MCF 10A (cell line): ENCODE data around the gene BDKRB2. TPM values are rescaled to one million over a fixed set of nuclear protein-coding genes. Genes with fewer than 3 reads are reported as not detected.

Source experiments
- BruUV-seq: library from RNA; stranded (reverse); fragments of 400-500 nt; replicated peaks from 2 replicates; lab custom pipeline; 2021; lab: Mats Ljungman, UMichigan
- CTCF ChIA-PET: fragments of 300-600 bp; sonication (Branson Sonifier 250); formaldehyde crosslinking; extraction: SDS; loops from one replicate; lab custom pipeline; 2021; ENCODE audit warnings: antibody characterized with exemption, inconsistent platforms; lab: Yijun Ruan, JAX
- POLR2A ChIA-PET: fragments of 300-600, 350-650 bp; sonication (Branson Sonifier 250); formaldehyde crosslinking; extraction: SDS; loops from one replicate; lab custom pipeline; 2020; ENCODE audit warnings: antibody characterized with exemption, inconsistent platforms; lab: Yijun Ruan, JAX
- DNase-seq: peaks from one replicate; pipeline ENCODE4 v3.0.0-alpha.2; 2018; ENCODE audit not compliant: unreplicated experiment
- H3K27ac Mint-ChIP-seq: one replicate; pipeline ENCODE4 v1.8.0; 2022; ENCODE audit warnings: mild to moderate bottlenecking, low read depth, mixed read lengths; ENCODE audit not compliant: unreplicated experiment
- H3K27me3 Mint-ChIP-seq: one replicate; pipeline ENCODE4 v1.8.0; 2022; ENCODE audit warnings: mixed read lengths; ENCODE audit not compliant: insufficient read depth, unreplicated experiment
- H3K36me3 Mint-ChIP-seq: one replicate; pipeline ENCODE4 v1.8.0; 2022; ENCODE audit warnings: mild to moderate bottlenecking, moderate library complexity, mixed read lengths; ENCODE audit not compliant: insufficient read depth, unreplicated experiment
- H3K4me1 Mint-ChIP-seq: one replicate; pipeline ENCODE4 v1.8.0; 2022; ENCODE audit warnings: mixed read lengths; ENCODE audit not compliant: insufficient read depth, unreplicated experiment
- H3K4me3 Mint-ChIP-seq: one replicate; pipeline ENCODE4 v1.8.0; 2022; ENCODE audit warnings: mild to moderate bottlenecking, moderate library complexity, mixed read lengths; ENCODE audit not compliant: unreplicated experiment
- H3K9me3 Mint-ChIP-seq: one replicate; pipeline ENCODE4 v1.8.0; 2022; ENCODE audit warnings: mixed read lengths; ENCODE audit not compliant: unreplicated experiment
- intact Hi-C: fragments of 100-400 bp; cut with micrococcal nuclease; formaldehyde crosslinking; loops from 2 replicates; pipeline ENCODE4 v1.14.1; 2022
- total RNA-seq: library from RNA; stranded (reverse); gene quantifications from 2 replicates; pipeline ENCODE4 v1.2.3, GENCODE V29; 2022
- TF ChIP-seq, protein P1 (sequence below): fragments of 200-600 bp; IDR thresholded peaks from one replicate; pipeline ENCODE4 v1.8.0; 2022; ENCODE audit warnings: antibody characterized with exemption, mild to moderate bottlenecking; ENCODE audit not compliant: unreplicated experiment

BDKRB2 gene
- total RNA-seq, 1 experiment from 2014 or later: 2.8 TPM

DNA sequence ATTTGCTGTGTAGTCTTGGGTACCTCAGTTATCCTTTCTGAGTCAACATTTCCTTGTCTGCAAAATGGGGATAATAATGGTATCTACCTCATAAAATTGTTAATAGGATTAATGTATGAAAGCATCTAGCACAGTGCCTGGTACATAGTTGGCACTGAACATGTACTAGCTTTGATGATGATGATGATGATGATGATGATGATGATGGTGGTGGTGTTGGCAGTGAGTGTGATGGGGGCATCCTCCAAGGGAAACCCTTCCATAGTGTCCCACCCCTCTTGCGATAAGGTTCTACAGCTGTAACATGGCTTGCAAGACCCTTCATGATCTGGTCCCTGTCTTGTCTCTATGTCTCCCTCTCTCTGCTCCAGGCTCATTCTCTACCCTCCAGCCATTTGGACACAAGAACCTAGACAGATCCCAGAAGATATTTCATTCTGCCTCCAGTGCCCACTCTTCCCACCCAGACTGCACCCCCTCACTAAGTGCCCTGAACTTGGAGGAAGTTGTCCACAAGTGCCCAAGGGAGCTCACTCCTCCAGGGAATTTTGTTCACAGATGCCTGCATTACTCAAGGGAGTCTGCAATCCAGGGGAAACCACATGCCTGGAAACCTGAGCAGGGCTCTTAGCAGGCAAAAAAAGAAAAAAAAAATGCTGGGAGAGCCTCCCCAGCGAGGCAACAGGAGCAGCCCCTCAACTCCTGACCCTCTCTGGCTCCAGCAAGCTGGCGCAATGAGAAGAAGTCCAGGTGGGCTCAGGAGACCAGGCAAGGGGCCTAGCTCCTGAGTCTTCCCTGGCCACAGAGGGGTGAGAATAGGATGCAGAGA lies 41.3 kb downstream of the BDKRB2 start:
- H3K27ac Mint-ChIP-seq: no peak overlapping the region
- no TSS peak for BruUV-seq
- CTCF ChIA-PET: interaction anchor here (0.7 to 2.0 kb wide), 3 partner anchors 11 to 30 kb away, joined by 3 to 8 read pairs (median 6); no protein-coding TSS in a partner anchor

DNA sequence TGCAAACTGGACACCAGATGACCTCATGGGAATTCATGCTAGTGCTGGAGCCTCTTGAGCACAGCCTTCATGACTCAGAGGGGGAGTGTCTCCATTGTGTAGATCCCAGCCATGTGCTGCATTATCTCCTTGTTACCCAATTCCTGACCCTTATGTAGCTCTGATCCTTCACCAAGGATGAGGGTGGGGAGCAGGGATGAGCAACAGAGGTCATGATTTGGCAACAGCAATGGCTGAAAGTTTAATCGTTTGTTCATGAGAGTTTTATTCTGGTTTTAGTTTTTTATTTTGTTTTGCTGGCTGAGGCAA lies 41.9 kb downstream of the BDKRB2 start:
- H3K36me3 Mint-ChIP-seq: no peaks in the 10 kb centered on the region
- no peaks in the 10 kb centered on the region for H3K9me3 Mint-ChIP-seq
- BruUV-seq: no TSS peak
- H3K27ac Mint-ChIP-seq: no peak overlapping the region
- intact Hi-C loops: no loop called here
- H3K4me3 Mint-ChIP-seq: no peak overlapping the region
- CTCF ChIA-PET: interaction anchor here (0.7 to 2.0 kb wide), 3 partner anchors 9 to 29 kb away, joined by 3 to 8 read pairs (median 3); partner anchors contain the start of gene BDKRB1
- peaks cover 29% of the 10 kb centered on the region for H3K4me1 Mint-ChIP-seq
- POLR2A ChIA-PET: interaction anchor here (0.7 to 2.4 kb wide), 6 partner anchors 9 to 410 kb away, joined by 3 to 7 read pairs (median 4); partner anchors contain the start of genes BDKRB1 and GSKIP
- TF ChIP-seq, protein P1, sequence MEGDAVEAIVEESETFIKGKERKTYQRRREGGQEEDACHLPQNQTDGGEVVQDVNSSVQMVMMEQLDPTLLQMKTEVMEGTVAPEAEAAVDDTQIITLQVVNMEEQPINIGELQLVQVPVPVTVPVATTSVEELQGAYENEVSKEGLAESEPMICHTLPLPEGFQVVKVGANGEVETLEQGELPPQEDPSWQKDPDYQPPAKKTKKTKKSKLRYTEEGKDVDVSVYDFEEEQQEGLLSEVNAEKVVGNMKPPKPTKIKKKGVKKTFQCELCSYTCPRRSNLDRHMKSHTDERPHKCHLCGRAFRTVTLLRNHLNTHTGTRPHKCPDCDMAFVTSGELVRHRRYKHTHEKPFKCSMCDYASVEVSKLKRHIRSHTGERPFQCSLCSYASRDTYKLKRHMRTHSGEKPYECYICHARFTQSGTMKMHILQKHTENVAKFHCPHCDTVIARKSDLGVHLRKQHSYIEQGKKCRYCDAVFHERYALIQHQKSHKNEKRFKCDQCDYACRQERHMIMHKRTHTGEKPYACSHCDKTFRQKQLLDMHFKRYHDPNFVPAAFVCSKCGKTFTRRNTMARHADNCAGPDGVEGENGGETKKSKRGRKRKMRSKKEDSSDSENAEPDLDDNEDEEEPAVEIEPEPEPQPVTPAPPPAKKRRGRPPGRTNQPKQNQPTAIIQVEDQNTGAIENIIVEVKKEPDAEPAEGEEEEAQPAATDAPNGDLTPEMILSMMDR: no peak
- DNase-seq: peak; percentile 98
- no peaks in the 10 kb centered on the region for H3K27me3 Mint-ChIP-seq

More for the DNA sequence above, 41.3 kb downstream of the BDKRB2 start:
- Mint-ChIP-seq H3K36me3 (no peaks in the 10 kb centered on the region), H3K4me1 (peaks cover 29% of the 10 kb centered on the region), H3K27me3 (no peaks in the 10 kb centered on the region), H3K9me3 (no peaks in the 10 kb centered on the region), H3K4me3 (no peak overlapping the region)
- TF ChIP-seq, protein P1: no peak
- intact Hi-C loops: no loop called here
- peak; percentile 73 for DNase-seq
- POLR2A ChIA-PET: interaction anchor here (0.7 to 2.4 kb wide), 6 partner anchors 10 to 410 kb away, joined by 3 to 7 read pairs (median 4); partner anchors contain the start of genes BDKRB1 and GSKIP

DNA sequence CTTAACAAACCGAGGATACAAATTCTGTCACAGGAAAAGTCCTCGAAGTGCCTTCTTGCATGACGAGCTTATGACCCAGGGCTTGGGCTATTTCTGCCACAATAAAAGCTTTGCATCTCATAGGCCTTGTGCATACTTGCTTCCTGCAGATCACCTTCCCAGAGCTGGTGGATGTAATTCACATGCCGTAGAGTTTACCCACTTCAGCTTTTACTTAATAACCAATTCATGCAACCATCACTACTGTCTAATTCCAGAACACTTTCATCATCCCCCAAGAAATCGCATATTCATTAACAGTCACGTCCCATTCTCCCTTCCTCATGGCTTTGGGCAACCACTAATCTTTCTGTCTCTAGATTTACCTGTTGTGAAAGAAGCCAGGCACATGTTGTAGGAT lies 42.4 kb downstream of the BDKRB2 start:
- DNase-seq: no peak
- POLR2A ChIA-PET: interaction anchor here (0.6 to 2.4 kb wide), 4 partner anchors 9 to 161 kb away, joined by 3 to 7 read pairs (median 5); partner anchors contain the start of genes BDKRB1 and GSKIP
- no peaks in the 10 kb centered on the region for H3K27me3 Mint-ChIP-seq
- H3K27ac Mint-ChIP-seq: no peak overlapping the region
- CTCF ChIA-PET: interaction anchor here (0.5 to 2.0 kb wide), 4 partner anchors 9 to 99 kb away, joined by 3 to 8 read pairs (median 4); partner anchors contain the start of gene BDKRB1
- intact Hi-C loops: no loop called here
- no peak overlapping the region for H3K4me3 Mint-ChIP-seq
- no peaks in the 10 kb centered on the region for H3K36me3 Mint-ChIP-seq
- BruUV-seq: no TSS peak
- peaks cover 34% of the 10 kb centered on the region for H3K4me1 Mint-ChIP-seq
- TF ChIP-seq, protein P1: no peak
- no peaks in the 10 kb centered on the region for H3K9me3 Mint-ChIP-seq

DNA sequence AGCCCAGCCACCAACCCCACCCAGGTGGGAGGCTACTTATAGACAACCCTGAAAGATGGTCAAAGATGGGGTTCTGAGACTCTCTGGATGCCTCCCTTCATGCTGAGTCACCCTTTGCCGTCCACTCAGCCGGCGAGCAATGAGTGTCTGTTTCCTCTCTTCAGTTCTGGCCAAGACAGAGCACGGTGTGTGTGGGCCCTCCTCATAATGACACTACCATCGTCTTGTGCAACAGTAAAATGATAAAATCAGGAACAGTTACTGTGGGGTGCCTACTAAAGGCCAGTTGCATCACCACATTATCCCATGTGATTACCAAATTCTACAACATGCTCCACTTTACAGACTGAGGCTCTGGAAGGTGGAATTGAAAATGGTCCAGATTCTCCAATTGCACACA lies 44.4 kb downstream of the BDKRB2 start:
- CTCF ChIA-PET: no interaction called here
- H3K4me1 Mint-ChIP-seq: peaks cover 48% of the 10 kb centered on the region
- no peak overlapping the region for H3K27ac Mint-ChIP-seq
- H3K27me3 Mint-ChIP-seq: no peaks in the 10 kb centered on the region
- POLR2A ChIA-PET: no interaction called here
- TF ChIP-seq, protein P1: no peak
- no peaks in the 10 kb centered on the region for H3K9me3 Mint-ChIP-seq
- peak overlapping the region; percentile 21 for H3K4me3 Mint-ChIP-seq
- peak; percentile 95 for DNase-seq
- intact Hi-C loops: no loop called here
- BruUV-seq: no TSS peak
- H3K36me3 Mint-ChIP-seq: no peaks in the 10 kb centered on the region
